ENCODE results near the gene RER1. TPM values are rescaled to one million over a fixed set of nuclear protein-coding genes. Genes with fewer than 3 reads are reported as not detected.

The RER1 gene
- total and polyA plus RNA-seq, 12 donors = 55.5 to 107 (median 77.3) TPM

- Histone ChIP-seq H3K9me3 (no peaks in the 10 kb centered on the region), H3K27ac (no peak overlapping the region), H3K36me3 (no peaks in the 10 kb centered on the region), H3K4me1 (no peaks in the 10 kb centered on the region), H3K27me3 (peaks cover 15 to 76% (median 72%) of the 10 kb centered on the region in 7 donors), H3K4me3 (no peak overlapping the region)
- peak in 3 of 9 donors; percentile 9 to 33 (median 23) for TF ChIP-seq CTCF (IDR thresholded peaks at IDR 0.05)
- DNase-seq = no peak
- intact Hi-C loops (cut with DNase I) = loop anchor here in 2 of 10 donors (5.0 to 10.0 kb wide), 2 partner anchors 171 to 179 kb away; no protein-coding TSS in a partner anchor
- 1 to 2% methylated on average over 79 to 106 of the region's 107 CpGs for WGBS, 2 donors
- no peak for ATAC-seq
Measured at GRCh38 chr1:2443277-2444137, 51.9 kb downstream of the RER1 start.

- no peak for TF ChIP-seq CTCF (IDR thresholded peaks at IDR 0.05)
- Histone ChIP-seq H3K4me3 (no peak overlapping the region), H3K27ac (no peak overlapping the region), H3K4me1 (no peaks in the 10 kb centered on the region), H3K36me3 (no peaks in the 10 kb centered on the region), H3K27me3 (peaks cover 15 to 79% (median 75%) of the 10 kb centered on the region in 7 donors), H3K9me3 (no peaks in the 10 kb centered on the region)
- DNase-seq (no peak), ATAC-seq (no peak)
- intact Hi-C loops (cut with DNase I) = loop anchor here in 2 of 10 donors (5.0 to 10.0 kb wide), 2 partner anchors 171 to 178 kb away; no protein-coding TSS in a partner anchor
- WGBS, 2 donors = 37 to 47% methylated on average over 23 to 27 of the region's 27 CpGs
Measured at GRCh38 chr1:2444138-2444591, 52.5 kb downstream of the RER1 start.

- H3K9me3 ChIP-seq = no peaks in the 10 kb centered on the region
- TF ChIP-seq CTCF (IDR thresholded peaks at IDR 0.05) = no peak
- ATAC-seq = no peak
- H3K36me3 ChIP-seq = no peaks in the 10 kb centered on the region
- WGBS, 2 donors = 66 to 67% methylated on average over 16 of the region's 16 CpGs
- no peaks in the 10 kb centered on the region for H3K4me1 ChIP-seq
- no peak for DNase-seq
- H3K4me3 ChIP-seq = no peak overlapping the region
- peaks cover 15 to 89% (median 83%) of the 10 kb centered on the region in 7 donors for H3K27me3 ChIP-seq
- intact Hi-C loops (cut with DNase I) = loop anchor here in 1 of 10 donors (10.0 kb wide), 1 partner anchor 170 kb away; no protein-coding TSS in a partner anchor
- no peak overlapping the region for H3K27ac ChIP-seq
Measured at GRCh38 chr1:2445162-2445822, 53.7 kb downstream of the RER1 start.

GRCh38 chr1:2445823-2446215 is 54.2 kb downstream of the RER1 start:
- Histone ChIP-seq H3K36me3 (no peaks in the 10 kb centered on the region), H3K4me3 (no peak overlapping the region), H3K9me3 (no peaks in the 10 kb centered on the region), H3K27ac (no peak overlapping the region), H3K4me1 (no peaks in the 10 kb centered on the region), H3K27me3 (peaks cover 15 to 91% (median 82%) of the 10 kb centered on the region in 7 donors)
- DNase-seq (no peak), ATAC-seq (peak in 1 of 8 donors; percentile 30)
- intact Hi-C loops (cut with DNase I) = loop anchor here in 1 of 10 donors (10.0 kb wide), 1 partner anchor 169 kb away; no protein-coding TSS in a partner anchor
- TF ChIP-seq CTCF (IDR thresholded peaks at IDR 0.05) = no peak
- WGBS, 2 donors = 77 to 80% methylated on average over 15 of the region's 15 CpGs

Data from heart right ventricle (tissue), 16 donors.